Activated naive CD8-positive, alpha-beta T cell treated with anti-CD3 and anti-CD28 coated beads, Interleukin-2, amount 50 U/mL, for 24 hours (primary cell): ENCODE measurements around the gene FECH.

Experiments
- ATAC-seq: fragments of 150-1000 bp; cut with Tn5 transposase; one replicate; pipeline ENCODE4 v1.10.0; 2021
- DNase-seq: peaks from one replicate; pipeline ENCODE4 v3.0.0; 2021
- H3K27ac Mint-ChIP-seq: one replicate; pipeline ENCODE4 v1.8.0; 2021; ENCODE audit warnings: mild to moderate bottlenecking, mixed read lengths
- H3K27me3 Mint-ChIP-seq: one replicate; pipeline ENCODE4 v1.8.0; 2021; ENCODE audit warnings: mixed read lengths
- H3K36me3 Mint-ChIP-seq: one replicate; pipeline ENCODE4 v1.8.0; 2021; ENCODE audit warnings: low read depth, mixed read lengths
- H3K4me1 Mint-ChIP-seq: one replicate; pipeline ENCODE4 v1.8.0; 2021; ENCODE audit warnings: mixed read lengths
- H3K4me3 Mint-ChIP-seq: one replicate; pipeline ENCODE4 v1.8.0; 2021; ENCODE audit warnings: mild to moderate bottlenecking, moderate library complexity, mixed read lengths
- H3K9me3 Mint-ChIP-seq: one replicate; pipeline ENCODE4 v1.8.0; 2021; ENCODE audit warnings: mixed read lengths

The FECH gene

DNA sequence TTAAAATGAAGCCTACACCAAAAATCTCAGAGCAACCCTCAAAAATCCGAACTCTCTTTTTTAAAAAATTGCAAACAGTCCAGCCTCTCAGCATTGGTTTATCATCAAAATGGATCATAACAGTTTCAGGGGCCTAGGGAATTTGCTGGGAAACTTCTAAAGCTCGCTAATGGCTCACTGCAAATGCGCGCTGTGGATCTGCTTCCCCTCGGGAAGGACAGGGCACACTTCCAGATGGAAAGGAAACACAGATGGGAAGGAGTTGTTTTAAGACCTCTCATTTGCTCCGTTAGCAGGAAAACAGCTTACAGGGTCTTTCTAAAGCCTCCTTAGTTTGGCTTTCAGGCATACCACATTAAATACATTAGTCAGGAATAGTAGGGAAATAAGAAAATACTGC is 27.2 kb downstream of the FECH start:
- no peak for DNase-seq
- peaks cover 14% of the 10 kb centered on the region for H3K36me3 Mint-ChIP-seq
- no peak overlapping the region for H3K4me3 Mint-ChIP-seq
- no peak overlapping the region for H3K27ac Mint-ChIP-seq
- ATAC-seq: no peak
- no peaks in the 10 kb centered on the region for H3K4me1 Mint-ChIP-seq
- H3K27me3 Mint-ChIP-seq: no peaks in the 10 kb centered on the region
- H3K9me3 Mint-ChIP-seq: no peaks in the 10 kb centered on the region

DNA sequence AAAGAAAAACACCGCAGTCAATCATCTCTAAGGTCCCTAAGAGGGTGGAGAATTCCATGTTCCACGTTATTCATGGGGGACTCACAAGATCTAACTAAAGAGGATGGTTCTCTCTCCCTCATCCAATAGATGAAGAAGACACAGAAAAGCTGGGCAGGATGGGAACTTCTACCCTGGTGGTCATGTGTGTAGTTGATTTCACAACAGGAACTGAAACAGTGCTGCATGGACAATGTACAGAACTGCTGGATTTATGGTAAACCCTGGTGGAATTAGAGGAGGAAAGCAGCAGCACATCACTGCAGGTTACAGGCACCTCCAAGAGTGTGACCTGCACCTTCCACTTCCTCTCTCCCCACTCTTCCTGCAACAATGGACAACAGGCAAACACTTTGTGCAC is 31.4 kb downstream of the FECH start:
- Mint-ChIP-seq H3K4me3 (no peak overlapping the region), H3K4me1 (no peaks in the 10 kb centered on the region), H3K36me3 (peaks cover 10% of the 10 kb centered on the region), H3K9me3 (no peaks in the 10 kb centered on the region), H3K27ac (no peak overlapping the region), H3K27me3 (no peaks in the 10 kb centered on the region)
- no peak for ATAC-seq
- no peak for DNase-seq

DNA sequence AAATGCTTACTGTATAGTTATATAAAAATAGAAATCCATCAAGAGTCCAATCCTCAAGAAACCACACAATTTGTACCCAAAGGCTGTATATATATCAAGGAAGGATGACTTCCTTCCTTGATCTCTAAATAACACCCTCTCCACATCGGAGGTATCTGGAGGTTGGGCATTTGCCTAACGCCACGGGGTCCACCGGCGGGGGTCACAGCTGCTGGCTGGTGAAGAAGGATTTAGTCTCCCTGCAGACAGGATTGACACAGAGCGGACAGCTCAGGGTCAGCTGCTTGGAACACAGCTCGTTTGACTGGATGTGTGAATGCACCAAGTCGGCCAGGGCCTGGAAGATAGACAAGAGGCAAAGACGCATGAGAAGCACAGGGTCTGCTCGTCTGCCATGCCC is 36.0 kb downstream of the FECH start:
- Mint-ChIP-seq H3K27ac (no peak overlapping the region), H3K36me3 (peaks cover 2% of the 10 kb centered on the region)

DNA sequence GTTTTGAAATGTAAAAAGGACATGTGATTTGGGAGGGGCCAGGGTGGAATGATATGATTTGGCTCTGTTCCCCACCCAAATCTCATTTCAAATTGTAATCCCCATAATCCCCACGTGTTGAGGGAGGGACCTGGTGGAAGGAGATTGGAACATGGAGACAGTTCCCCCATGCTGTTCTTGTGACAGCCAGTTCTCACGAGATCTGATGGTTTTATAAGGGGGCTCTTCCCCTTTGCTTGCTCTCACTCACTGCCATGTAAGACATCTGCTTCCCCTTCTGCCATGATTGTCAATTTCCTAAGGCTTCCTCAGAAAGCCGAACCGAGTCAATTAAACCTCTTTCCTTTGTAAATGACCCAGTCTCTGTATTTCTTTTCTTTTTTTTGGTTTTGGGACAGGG is 39.2 kb downstream of the FECH start:
- H3K27ac Mint-ChIP-seq: no peak overlapping the region
- no peak overlapping the region for H3K4me3 Mint-ChIP-seq
- peaks cover 8% of the 10 kb centered on the region for H3K4me1 Mint-ChIP-seq
- no peaks in the 10 kb centered on the region for H3K9me3 Mint-ChIP-seq
- DNase-seq (no peak), ATAC-seq (no peak)
- H3K27me3 Mint-ChIP-seq: no peaks in the 10 kb centered on the region
- H3K36me3 Mint-ChIP-seq: no peaks in the 10 kb centered on the region

More for the DNA sequence above, 36.0 kb downstream of the FECH start:
- no peak for ATAC-seq
- no peak overlapping the region for H3K4me3 Mint-ChIP-seq
- DNase-seq: no peak
- no peaks in the 10 kb centered on the region for H3K27me3 Mint-ChIP-seq
- peaks cover 2% of the 10 kb centered on the region for H3K4me1 Mint-ChIP-seq
- no peaks in the 10 kb centered on the region for H3K9me3 Mint-ChIP-seq

DNA sequence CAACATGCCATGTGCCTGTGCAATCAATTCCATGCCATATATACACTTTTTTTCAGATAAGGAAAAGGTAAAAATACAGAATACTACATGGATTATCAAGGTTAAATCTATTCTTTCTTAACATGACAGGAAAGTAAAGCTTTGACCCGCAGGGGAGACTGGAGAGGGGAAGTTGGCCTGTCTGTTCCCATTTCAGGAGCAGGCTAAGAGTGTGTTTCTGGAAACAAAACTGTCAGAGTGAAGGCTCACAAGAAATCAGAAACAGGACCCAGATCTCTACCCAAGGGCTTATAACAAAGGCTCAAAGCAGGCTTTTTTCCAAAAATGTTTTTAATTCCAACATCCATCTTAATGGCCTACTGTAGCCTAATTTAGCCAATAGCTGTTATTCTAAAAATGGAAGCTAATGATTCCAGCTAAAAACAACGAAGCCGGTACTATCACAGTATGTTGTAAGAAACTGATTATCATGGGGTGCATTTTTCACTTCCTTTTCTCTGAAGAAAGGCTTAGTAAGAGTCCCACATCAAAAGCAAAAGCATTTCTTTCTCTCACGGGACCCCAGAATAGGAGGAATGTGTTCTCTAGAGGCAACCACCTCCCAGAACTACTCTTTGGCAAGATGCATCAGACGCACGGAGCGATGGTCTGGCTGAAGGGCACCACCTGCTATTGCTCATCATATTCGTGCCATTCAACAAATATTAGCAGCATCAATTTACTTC is 41.4 kb downstream of the FECH start:
- DNase-seq: no peak
- no peaks in the 10 kb centered on the region for H3K36me3 Mint-ChIP-seq
- no peaks in the 10 kb centered on the region for H3K27me3 Mint-ChIP-seq
- H3K27ac Mint-ChIP-seq: no peak overlapping the region
- H3K4me3 Mint-ChIP-seq: no peak overlapping the region
- H3K9me3 Mint-ChIP-seq: no peaks in the 10 kb centered on the region
- peaks cover 8% of the 10 kb centered on the region for H3K4me1 Mint-ChIP-seq
- ATAC-seq: no peak

DNA sequence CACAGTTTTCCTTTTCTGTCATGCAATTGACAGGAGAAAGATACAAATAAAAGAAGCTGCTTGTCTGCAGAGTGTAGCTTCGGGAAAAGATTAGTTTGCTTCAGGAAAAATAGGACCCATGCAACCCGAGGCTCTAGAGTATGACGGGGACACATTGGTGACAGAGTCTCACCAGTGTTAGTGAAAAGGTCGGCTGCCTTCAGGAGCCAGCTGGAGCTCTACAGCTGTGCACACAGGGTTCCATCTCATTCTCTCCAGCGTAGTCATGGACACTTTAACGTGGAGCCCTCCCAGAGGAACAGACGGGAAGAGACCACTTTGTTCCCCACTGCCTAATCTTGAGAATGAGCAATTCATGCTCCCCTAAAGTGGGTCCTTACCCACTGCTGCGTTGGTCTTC is 42.9 kb downstream of the FECH start:
- Mint-ChIP-seq H3K27ac (no peak overlapping the region), H3K4me3 (no peak overlapping the region), H3K27me3 (no peaks in the 10 kb centered on the region), H3K9me3 (no peaks in the 10 kb centered on the region), H3K4me1 (peaks cover 8% of the 10 kb centered on the region), H3K36me3 (no peaks in the 10 kb centered on the region)
- DNase-seq (no peak), ATAC-seq (no peak)

DNA sequence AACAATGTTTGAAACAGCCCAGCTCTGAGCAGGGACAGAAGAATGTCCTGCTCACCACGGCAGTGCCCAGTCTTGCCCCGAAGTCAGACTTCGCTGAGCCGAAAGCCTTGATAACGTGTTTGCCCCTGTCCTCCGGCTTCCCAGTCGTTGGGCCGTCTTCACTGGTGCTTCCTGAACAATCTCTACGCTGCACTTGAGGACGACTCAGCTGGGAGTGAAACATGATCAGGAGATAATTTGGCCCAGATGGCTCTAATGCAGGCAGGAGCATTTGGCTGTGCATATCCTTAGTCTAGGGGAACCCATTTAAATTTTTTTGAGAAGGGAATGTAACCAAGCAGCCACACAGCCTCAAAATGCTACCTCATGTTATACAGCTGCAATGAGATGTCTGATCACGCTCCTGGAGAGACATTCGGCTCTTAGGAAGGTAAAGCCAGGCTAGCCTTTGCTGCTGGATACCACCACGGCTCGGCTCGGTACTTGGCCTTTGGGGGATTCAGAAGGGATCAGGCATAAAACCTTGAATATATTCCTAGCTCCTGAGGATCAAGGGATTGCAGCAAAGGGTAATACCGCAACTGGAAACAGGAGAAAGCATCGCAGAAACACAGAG is 43.6 kb downstream of the FECH start:
- H3K27me3 Mint-ChIP-seq: no peaks in the 10 kb centered on the region
- DNase-seq: no peak
- no peak overlapping the region for H3K4me3 Mint-ChIP-seq
- no peaks in the 10 kb centered on the region for H3K9me3 Mint-ChIP-seq
- H3K27ac Mint-ChIP-seq: no peak overlapping the region
- H3K36me3 Mint-ChIP-seq: no peaks in the 10 kb centered on the region
- no peak for ATAC-seq
- peaks cover 8% of the 10 kb centered on the region for H3K4me1 Mint-ChIP-seq

DNA sequence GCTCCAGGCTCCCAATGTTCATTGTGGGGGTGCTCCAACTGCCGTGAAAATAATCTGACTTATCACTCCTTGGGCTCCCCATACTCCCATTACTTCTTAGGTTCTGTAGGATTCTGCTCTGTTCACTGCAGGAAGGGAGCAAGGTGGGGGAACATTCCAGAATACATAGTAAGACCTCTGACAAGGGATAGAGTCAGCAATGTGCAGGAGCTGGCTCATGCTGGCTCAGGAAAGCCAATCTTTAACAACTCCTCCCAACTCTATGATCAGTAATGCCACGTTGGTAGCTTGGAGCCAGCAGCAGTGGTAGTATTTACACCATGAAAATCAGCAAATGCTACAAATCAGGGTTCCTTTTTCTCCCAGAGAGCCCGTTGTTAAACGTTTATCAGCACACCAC is 44.4 kb downstream of the FECH start:
- no peak for DNase-seq
- no peak for ATAC-seq
- H3K36me3 Mint-ChIP-seq: no peaks in the 10 kb centered on the region
- no peak overlapping the region for H3K27ac Mint-ChIP-seq
- H3K4me3 Mint-ChIP-seq: no peak overlapping the region
- H3K4me1 Mint-ChIP-seq: peaks cover 8% of the 10 kb centered on the region
- H3K27me3 Mint-ChIP-seq: no peaks in the 10 kb centered on the region
- no peaks in the 10 kb centered on the region for H3K9me3 Mint-ChIP-seq

DNA sequence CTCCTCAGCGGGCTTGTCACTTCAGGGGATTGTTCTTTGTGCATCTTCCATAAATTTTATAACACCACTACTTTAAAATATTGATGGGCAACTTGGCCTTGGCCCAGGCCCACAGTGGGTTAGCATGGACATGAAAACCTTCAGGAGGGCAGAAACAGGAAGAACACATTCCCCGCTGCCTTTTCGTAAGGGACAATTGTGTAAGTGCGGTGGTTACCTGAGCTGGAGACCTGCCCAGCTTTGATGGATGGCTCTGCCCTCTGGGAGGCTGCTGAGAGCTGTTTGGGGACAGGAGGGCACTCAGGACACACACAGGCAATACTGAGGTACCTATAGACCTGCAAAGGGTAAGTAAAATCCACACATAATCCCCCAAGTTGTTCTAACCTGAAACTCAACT is 46.8 kb downstream of the FECH start:
- no peaks in the 10 kb centered on the region for H3K36me3 Mint-ChIP-seq
- H3K9me3 Mint-ChIP-seq: no peaks in the 10 kb centered on the region
- DNase-seq: no peak
- no peak overlapping the region for H3K4me3 Mint-ChIP-seq
- ATAC-seq: no peak
- H3K27me3 Mint-ChIP-seq: no peaks in the 10 kb centered on the region
- H3K27ac Mint-ChIP-seq: no peak overlapping the region
- no peaks in the 10 kb centered on the region for H3K4me1 Mint-ChIP-seq

DNA sequence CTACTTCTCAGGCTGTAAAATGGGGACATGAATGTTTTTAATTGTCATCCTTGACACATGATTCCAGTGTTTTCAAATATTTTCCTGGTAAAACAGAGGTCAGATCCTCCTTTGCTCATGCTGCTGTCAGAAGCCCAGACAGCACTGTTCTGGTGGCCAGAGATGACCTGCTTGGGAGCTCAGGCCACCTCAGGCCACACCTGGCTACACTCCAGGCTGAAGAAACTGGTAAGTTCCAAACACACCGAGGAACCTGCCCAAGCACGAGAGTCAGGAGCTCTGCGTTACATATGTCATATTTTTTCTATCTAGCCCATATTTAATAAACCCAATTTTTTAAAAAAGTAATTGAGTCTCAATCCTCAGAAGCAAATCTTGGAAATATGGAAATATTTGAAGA is 47.9 kb downstream of the FECH start:
- Mint-ChIP-seq H3K27ac (no peak overlapping the region), H3K36me3 (no peaks in the 10 kb centered on the region), H3K4me1 (no peaks in the 10 kb centered on the region), H3K27me3 (no peaks in the 10 kb centered on the region), H3K4me3 (no peak overlapping the region), H3K9me3 (no peaks in the 10 kb centered on the region)
- no peak for ATAC-seq
- no peak for DNase-seq

DNA sequence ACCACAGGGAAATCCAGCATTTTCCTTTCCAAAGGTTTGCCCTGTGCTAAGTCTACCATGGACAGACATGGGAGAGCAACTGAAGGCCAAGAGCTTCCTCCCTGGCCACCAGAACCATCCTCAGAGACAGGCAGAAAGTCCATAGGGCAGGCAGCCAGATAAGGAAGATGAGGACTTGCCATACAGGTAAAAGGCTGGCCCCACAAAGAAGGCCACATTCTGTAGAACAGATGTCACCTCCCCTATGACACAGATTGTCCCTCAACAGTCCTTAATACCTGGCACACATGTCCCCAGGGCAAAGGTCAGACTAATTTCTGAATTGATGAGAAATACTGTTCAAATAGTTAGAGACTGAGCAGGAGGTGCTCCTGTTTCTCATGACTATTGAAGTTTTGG is 52.0 kb downstream of the FECH start:
- Mint-ChIP-seq H3K4me3 (no peak overlapping the region), H3K27ac (no peak overlapping the region)
- no peak for DNase-seq

DNA sequence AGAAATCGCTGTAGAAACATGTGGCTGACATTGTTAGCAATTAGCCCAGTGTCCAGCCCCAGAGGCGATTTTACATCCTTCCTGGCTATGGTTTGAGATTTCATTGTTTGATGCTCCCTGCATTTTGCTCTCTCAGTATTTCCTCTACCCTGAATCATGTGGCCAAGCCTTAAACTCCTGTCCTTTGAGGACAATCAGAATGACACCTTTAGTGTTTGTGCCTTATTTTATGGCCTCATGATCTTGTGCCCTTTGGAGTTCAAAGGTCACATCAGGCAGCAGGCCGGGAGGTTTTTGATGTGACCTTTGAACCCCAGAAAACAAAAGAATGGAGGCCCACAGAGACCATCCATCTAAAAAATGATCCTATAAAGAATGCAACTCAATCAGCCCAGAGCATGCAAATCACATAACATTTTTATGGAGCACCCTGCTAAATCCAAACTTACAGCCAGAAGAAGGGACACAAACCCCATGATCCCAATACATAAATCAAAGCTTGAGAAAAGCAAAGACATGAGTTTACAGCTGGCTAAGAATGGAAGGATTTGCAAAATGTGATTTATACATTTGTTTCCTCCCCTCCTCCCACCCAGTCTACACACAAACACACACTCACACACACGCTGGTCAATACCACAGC is 52.5 kb downstream of the FECH start:
- no peaks in the 10 kb centered on the region for H3K9me3 Mint-ChIP-seq

More for the DNA sequence above, 52.0 kb downstream of the FECH start:
- Mint-ChIP-seq H3K36me3 (no peaks in the 10 kb centered on the region), H3K9me3 (no peaks in the 10 kb centered on the region), H3K27me3 (no peaks in the 10 kb centered on the region), H3K4me1 (no peaks in the 10 kb centered on the region)
- ATAC-seq: no peak

DNA sequence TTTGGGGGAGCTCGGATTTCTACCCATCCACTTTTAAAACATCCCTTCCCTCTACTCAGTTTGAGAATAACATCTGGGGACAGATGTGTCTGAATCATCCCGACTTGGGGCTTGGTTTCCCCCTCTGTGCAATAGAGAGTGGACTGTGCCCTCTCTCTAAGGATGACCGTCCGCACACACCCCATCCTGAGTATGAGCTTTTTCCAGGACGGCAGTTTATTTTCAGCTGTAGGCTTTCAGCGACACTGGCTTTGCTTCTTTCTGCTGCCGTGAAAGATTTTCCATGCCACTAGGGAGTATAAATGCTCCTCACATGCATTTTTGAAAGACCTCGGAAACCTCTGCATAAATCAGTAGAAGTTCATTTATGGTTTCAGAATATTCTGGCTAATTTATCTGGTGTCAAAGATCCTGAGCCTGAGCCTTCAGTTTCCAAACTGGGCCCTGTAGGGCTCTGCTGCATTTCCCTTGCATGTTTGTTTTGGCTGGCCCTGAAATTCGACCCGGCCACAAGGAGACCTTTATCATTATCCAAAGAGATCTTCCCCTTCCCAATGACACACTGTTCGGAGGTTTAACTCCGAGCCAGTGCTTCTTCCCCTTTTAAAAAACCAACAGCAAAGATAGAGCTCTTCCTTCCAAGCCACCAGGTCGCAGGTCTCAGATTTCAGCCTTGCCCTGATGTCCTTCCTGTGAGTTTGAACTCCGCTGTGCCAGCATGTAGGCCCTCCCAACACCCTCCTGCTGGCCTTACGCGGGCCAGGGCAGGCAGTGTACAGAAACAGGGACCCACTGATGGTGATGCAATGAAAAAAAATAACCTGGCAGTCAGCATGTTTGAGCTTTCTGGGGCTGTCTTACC is 53.3 kb downstream of the FECH start:
- DNase-seq (no peak), ATAC-seq (no peak)
- Mint-ChIP-seq H3K27ac (no peak overlapping the region), H3K9me3 (no peaks in the 10 kb centered on the region), H3K4me3 (no peak overlapping the region), H3K27me3 (no peaks in the 10 kb centered on the region), H3K36me3 (no peaks in the 10 kb centered on the region), H3K4me1 (no peaks in the 10 kb centered on the region)

More for the DNA sequence above, 52.5 kb downstream of the FECH start:
- Mint-ChIP-seq H3K36me3 (no peaks in the 10 kb centered on the region), H3K4me3 (no peak overlapping the region), H3K27ac (no peak overlapping the region), H3K27me3 (no peaks in the 10 kb centered on the region), H3K4me1 (no peaks in the 10 kb centered on the region)
- no peak for ATAC-seq
- no peak for DNase-seq

DNA sequence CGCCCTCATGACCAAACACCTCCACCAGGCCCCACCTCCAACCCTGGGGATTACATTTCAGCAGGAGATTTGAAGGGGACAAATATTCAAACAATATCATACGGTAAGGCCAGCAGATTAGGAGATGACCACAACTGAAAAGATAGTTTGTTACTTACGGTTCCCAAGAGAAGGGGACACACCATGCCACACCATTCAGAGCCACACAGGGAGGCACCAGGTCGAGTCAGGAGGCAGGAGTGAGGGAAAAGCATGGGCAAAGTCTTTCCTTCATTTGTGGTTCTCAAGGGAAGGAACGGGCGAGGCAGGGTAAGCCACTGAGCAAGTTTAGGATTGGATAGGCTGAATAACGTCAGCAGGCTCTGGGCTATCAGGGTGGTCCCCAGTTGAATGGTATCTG is 57.4 kb downstream of the FECH start:
- Mint-ChIP-seq H3K36me3 (no peaks in the 10 kb centered on the region), H3K9me3 (no peaks in the 10 kb centered on the region), H3K27ac (no peak overlapping the region), H3K27me3 (no peaks in the 10 kb centered on the region), H3K4me3 (no peak overlapping the region), H3K4me1 (no peaks in the 10 kb centered on the region)
- ATAC-seq (no peak), DNase-seq (no peak)
